UCSD-AML1 (cell line): ENCODE data around the gene ATF7.
"Not testable (repeated sequence)": the region's sequence is repeated elsewhere in the genome, so short reads cannot be mapped to it uniquely, and the experiment has no call there.

Experiments
- DNase-seq: peaks from one replicate; lab custom pipeline; 2025; ENCODE audit not compliant: unreplicated experiment; lab: John Stamatoyannopoulos, UW

The ATF7 gene

GRCh38 chr12:53631721-53632120 is 5.5 kb upstream of the ATF7 start:
- DNase-seq, result no peak

GRCh38 chr12:53627919-53628318 is 1.7 kb upstream of the ATF7 start:
- DNase-seq, result no peak

- DNase-seq, result no peak
Observed at GRCh38 chr12:53626702-53627169, 554 bp upstream of the ATF7 start.

GRCh38 chr12:53625373-53625945 is 723 bp downstream of the ATF7 start:
- DNase-seq, result no peak

- DNase-seq, result no peak
Observed at GRCh38 chr12:53624956-53625355, 1.2 kb downstream of the ATF7 start.

- DNase-seq, result no peak
Observed at GRCh38 chr12:53624458-53624857, 1.7 kb downstream of the ATF7 start.

GRCh38 chr12:53623548-53624385 is 2.4 kb downstream of the ATF7 start:
- no peak for DNase-seq

- DNase-seq, result no peak
Observed at GRCh38 chr12:53622724-53623123, 3.5 kb downstream of the ATF7 start.

- no peak for DNase-seq
Observed at GRCh38 chr12:53618275-53618674, 7.9 kb downstream of the ATF7 start.

GRCh38 chr12:53617700-53618099 is 8.5 kb downstream of the ATF7 start:
- no peak for DNase-seq

- DNase-seq, result no peak
Observed at GRCh38 chr12:53616950-53617349, 9.2 kb downstream of the ATF7 start.

GRCh38 chr12:53613821-53614220 is 12.4 kb downstream of the ATF7 start:
- no peak for DNase-seq

GRCh38 chr12:53612978-53613377 is 13.2 kb downstream of the ATF7 start:
- no peak for DNase-seq

- no peak for DNase-seq
Observed at GRCh38 chr12:53611304-53611703, 14.9 kb downstream of the ATF7 start.

- DNase-seq, result not testable (repeated sequence)
Observed at GRCh38 chr12:53606688-53607087, 19.5 kb downstream of the ATF7 start.

- DNase-seq, result no peak
Observed at GRCh38 chr12:53604581-53604980, 21.6 kb downstream of the ATF7 start.

GRCh38 chr12:53603804-53604203 is 22.4 kb downstream of the ATF7 start:
- DNase-seq, result no peak

GRCh38 chr12:53603196-53603595 is 23.0 kb downstream of the ATF7 start:
- DNase-seq, result no peak

- DNase-seq, result no peak
Observed at GRCh38 chr12:53602176-53602864, 23.9 kb downstream of the ATF7 start.

- no peak for DNase-seq
Observed at GRCh38 chr12:53601296-53601847, 24.8 kb downstream of the ATF7 start.

- no peak for DNase-seq
Observed at GRCh38 chr12:53600490-53601295, 25.5 kb downstream of the ATF7 start.
